BJ (cell line): ENCODE data around the gene ZFYVE28. TPM values are rescaled to one million over a fixed set of nuclear protein-coding genes. Genes with fewer than 3 reads are reported as not detected.

Experiments
- CTCF ChIA-PET: fragments of 350-600 bp; formaldehyde crosslinking; extraction: SDS; loops from one replicate; lab custom pipeline; 2021; ENCODE audit warnings: antibody characterized with exemption, inconsistent platforms; lab: Yijun Ruan, JAX
- POLR2A ChIA-PET: fragments of 300-600 bp; sonication (Branson Sonifier 250); formaldehyde crosslinking; extraction: SDS; loops from one replicate; lab custom pipeline; 2021; ENCODE audit warnings: antibody characterized with exemption; lab: Charles Lee
- DNase-seq: peaks from one replicate; pipeline ENCODE4 v3.0.0-alpha.2; 2011; ENCODE audit warnings: low read depth
- H3K27me3 ChIP-seq: 2 replicates; pipeline ENCODE4 v1.6.0; 2011; ENCODE audit warnings: low read length; ENCODE audit not compliant: control insufficient read depth, insufficient read depth
- H3K36me3 ChIP-seq: 2 replicates; pipeline ENCODE4 v1.5.1; 2011; ENCODE audit warnings: low read length; ENCODE audit not compliant: control insufficient read depth, insufficient read depth
- H3K4me3 ChIP-seq: 2 replicates; pipeline ENCODE4 v1.5.1; 2011; ENCODE audit warnings: low read depth, mild to moderate bottlenecking, control low read depth, low read length
- polyA plus RNA-seq: library from polyadenylated mRNA; depleted of rRNA; stranded (reverse); fragments of >200 nt; gene quantifications from 2 replicates; pipeline ENCODE4 v1.2.3, GENCODE V29; 2011
- TF ChIP-seq, protein P1 (sequence below): IDR thresholded peaks from 2 replicates; pipeline ENCODE4 v1.5.1; 2011; ENCODE audit warnings: low read depth, mild to moderate bottlenecking, control low read depth, inconsistent platforms, low read length, moderate library complexity; ENCODE audit not compliant: insufficient read depth

The ZFYVE28 gene
- polyA plus RNA-seq, 1 experiment = 4.4 TPM

- POLR2A ChIA-PET = no interaction called here
- TF ChIP-seq, protein P1, sequence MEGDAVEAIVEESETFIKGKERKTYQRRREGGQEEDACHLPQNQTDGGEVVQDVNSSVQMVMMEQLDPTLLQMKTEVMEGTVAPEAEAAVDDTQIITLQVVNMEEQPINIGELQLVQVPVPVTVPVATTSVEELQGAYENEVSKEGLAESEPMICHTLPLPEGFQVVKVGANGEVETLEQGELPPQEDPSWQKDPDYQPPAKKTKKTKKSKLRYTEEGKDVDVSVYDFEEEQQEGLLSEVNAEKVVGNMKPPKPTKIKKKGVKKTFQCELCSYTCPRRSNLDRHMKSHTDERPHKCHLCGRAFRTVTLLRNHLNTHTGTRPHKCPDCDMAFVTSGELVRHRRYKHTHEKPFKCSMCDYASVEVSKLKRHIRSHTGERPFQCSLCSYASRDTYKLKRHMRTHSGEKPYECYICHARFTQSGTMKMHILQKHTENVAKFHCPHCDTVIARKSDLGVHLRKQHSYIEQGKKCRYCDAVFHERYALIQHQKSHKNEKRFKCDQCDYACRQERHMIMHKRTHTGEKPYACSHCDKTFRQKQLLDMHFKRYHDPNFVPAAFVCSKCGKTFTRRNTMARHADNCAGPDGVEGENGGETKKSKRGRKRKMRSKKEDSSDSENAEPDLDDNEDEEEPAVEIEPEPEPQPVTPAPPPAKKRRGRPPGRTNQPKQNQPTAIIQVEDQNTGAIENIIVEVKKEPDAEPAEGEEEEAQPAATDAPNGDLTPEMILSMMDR = no peak
- Histone ChIP-seq H3K36me3 (no peaks in the 10 kb centered on the region), H3K27me3 (0 out of 2 replicates have a peak, but pooled peaks cover 2% of the 10 kb centered on the region), H3K4me3 (no peak overlapping the region)
- DNase-seq = no peak
- CTCF ChIA-PET = interaction anchor here (1.5 to 1.9 kb wide), 3 partner anchors 183 to 219 kb away, joined by 3 to 13 read pairs (median 4); no protein-coding TSS in a partner anchor
These were observed 20.6 kb upstream of the ZFYVE28 start for GRCh38 chr4:2438822-2439718.

GRCh38 chr4:2437475-2438215 is 19.2 kb upstream of the ZFYVE28 start:
- ChIA-PET POLR2A (no interaction called here), CTCF (interaction anchor here (1.3 to 3.9 kb wide), 4 partner anchors 15 to 220 kb away, joined by 4 to 23 read pairs (median 8); no protein-coding TSS in a partner anchor)
- H3K4me3 ChIP-seq = no peak overlapping the region
- no peaks in the 10 kb centered on the region for H3K36me3 ChIP-seq
- TF ChIP-seq, protein P1 = no peak
- DNase-seq = no peak
- H3K27me3 ChIP-seq = 0 out of 2 replicates have a peak, but pooled peaks cover 2% of the 10 kb centered on the region

DNA sequence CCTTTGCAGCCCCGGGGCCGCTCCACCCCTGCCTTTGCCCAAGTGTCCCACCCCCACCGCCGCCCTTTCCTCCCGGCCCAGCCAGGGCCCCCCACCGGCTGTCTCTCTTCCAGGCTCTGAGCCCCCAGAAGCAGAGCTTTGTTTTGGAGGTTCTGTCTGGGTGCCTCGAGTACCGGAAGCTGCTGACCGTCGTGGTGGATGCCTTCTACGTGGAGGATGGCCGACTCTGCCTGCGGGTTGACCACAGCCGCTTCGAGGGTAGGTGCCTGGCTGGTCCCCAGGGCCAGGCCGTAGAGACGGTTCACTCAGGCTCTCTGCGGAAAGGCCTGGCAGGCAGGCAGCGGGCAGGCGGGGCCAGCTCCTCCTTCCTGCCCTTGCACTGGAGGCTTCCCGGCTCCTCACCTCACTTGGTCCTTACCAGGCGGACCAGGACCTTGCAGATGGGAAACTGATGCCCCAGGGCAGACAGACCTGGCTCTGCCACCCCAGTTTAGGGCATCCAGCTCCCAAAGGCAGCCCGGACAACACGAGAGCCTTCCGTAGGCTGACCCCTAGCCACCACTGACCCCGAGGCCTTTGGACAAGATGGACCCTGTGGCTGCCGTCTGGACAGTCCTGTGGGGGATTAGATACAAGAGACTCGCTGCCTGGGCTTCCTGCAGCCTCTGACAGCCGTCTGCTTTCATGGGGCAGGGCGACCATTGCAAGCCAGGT is 18.5 kb upstream of the ZFYVE28 start:
- ChIA-PET CTCF (interaction anchor here (0.8 to 3.9 kb wide), 8 partner anchors 12 to 237 kb away, joined by 3 to 23 read pairs (median 4); no protein-coding TSS in a partner anchor), POLR2A (no interaction called here)
- no peak overlapping the region for H3K4me3 ChIP-seq
- no peak for DNase-seq
- no peaks in the 10 kb centered on the region for H3K36me3 ChIP-seq
- 0 out of 2 replicates have a peak, but pooled peaks cover 2% of the 10 kb centered on the region for H3K27me3 ChIP-seq
- TF ChIP-seq, protein P1 = no peak

DNA sequence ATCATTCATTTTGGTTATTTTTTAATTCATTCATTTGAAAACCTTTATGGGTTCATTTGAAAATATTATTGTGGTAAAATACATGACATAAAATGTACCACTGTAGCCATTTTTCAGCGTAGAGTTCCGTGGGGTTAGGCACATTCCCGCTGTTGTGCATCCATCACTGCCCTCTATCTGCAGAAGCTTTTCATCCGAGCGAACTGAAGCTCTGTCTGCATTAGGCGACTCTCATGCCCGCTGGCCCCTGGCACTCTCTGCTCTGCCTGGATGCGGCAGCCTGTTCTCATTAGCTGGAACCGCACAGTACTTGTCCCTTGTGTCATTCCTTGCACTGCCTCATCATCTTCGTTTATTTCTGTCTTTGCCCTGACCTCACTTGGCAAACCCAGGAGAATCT is 17.9 kb upstream of the ZFYVE28 start:
- ChIA-PET POLR2A (no interaction called here), CTCF (interaction anchor here (0.8 to 3.9 kb wide), 8 partner anchors 12 to 238 kb away, joined by 3 to 23 read pairs (median 4); no protein-coding TSS in a partner anchor)
- TF ChIP-seq, protein P1 = peak; percentile 54
- H3K4me3 ChIP-seq = no peak overlapping the region
- H3K27me3 ChIP-seq = 0 out of 2 replicates have a peak, but pooled peaks cover 2% of the 10 kb centered on the region
- no peaks in the 10 kb centered on the region for H3K36me3 ChIP-seq
- DNase-seq = no peak
